Sciatic nerve (tissue), 2 donors: ENCODE results near the gene AXDND1. TPM values are rescaled to one million over a fixed set of nuclear protein-coding genes. Genes with fewer than 3 reads are reported as not detected.

Experiments
- ATAC-seq: fragments of 200-7000 bp; cut with Tn5 transposase; one replicate; pipeline ENCODE4 v1.9.1; 2020; ENCODE audit warnings: mild to moderate bottlenecking, moderate library complexity
- DNase-seq: peaks from one replicate; pipeline ENCODE4 v3.0.0-alpha.2; 2020; ENCODE audit warnings: low spot score
- intact Hi-C: fragments of 100-400 bp; cut with DNase I; formaldehyde crosslinking; loops from one replicate; pipeline ENCODE4 v1.14.2; 2022
- total RNA-seq: library from RNA; stranded (reverse); fragmentation: NEBNext Ultra II Directional; extraction: Animal tissue kit (Norgen Biotek cat#: 25700); gene quantifications from one replicate; pipeline ENCODE4 v1.2.1, GENCODE V29; 2021
- donor health status: DM: no; HTN: no; CAD: no.
- donor health status: DM: no; HTN: no; CAD: no.

AXDND1 gene
- 0.98 TPM for total RNA-seq

DNA sequence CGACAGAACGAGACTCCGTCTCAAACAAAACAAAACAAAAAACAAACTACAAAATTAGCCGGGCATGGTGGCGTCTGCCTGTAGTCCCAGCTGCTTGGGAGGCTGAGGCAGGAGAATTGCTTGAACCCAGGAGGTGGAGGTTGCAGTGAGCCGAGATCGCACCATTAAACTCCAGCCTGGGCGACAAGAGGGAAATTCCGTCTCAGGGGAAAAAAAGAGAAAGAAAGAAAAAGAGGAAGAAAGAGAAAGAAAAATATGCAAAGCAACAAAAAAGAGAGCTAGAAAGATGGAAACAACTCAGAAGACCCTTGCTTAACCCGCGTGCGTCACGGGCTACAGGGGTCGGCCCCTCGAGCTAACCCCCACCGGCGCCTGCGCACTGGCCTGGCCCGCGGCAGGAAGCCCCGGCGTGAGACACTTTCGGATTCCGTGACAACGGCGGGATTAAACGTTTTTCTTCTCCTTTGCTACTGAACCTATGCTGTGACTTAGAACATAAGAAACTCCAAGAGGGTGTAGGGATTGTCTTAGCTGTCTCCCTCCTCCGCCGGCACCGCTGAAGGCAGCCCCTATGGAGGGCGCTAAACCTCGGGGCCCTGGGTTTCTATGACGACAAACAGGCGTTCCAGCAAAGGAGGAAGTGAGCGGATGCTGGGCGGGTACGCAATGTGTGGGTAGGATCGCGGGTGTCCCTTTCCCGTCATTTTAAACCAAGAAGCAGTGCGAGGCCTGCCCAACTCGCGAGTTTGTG is at the start of gene AXDND1:
Gene AXDND1 (plus strand): TSS at position 630 of the 751 bp plus-strand sequence. CDS start 539 bp downstream, outside the sequence.
- DNase-seq (peak; percentile 91), ATAC-seq (peak; percentile 97)
- intact Hi-C loops, result no loop called here

DNA sequence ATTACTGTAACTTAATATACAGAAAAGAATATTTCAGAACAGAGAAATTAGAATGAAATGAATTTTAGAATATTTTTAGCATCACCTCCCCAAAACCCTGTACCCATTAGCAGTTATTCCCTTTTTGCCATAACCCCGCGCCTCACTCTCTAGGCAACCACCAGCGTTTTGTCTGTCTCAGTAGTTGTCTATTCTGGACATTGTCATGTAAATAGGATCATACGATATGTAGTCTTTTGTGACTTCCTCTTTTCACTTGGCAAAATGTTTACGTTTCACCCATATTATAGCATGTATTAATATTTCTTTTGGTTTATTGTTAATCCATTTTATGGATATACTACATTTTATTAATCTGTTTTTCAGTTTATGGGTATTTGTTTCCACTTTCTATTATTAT is 47.3 kb upstream of the AXDND1 start:
- ATAC-seq, result no peak
- intact Hi-C loops, result no loop called here
- no peak for DNase-seq

DNA sequence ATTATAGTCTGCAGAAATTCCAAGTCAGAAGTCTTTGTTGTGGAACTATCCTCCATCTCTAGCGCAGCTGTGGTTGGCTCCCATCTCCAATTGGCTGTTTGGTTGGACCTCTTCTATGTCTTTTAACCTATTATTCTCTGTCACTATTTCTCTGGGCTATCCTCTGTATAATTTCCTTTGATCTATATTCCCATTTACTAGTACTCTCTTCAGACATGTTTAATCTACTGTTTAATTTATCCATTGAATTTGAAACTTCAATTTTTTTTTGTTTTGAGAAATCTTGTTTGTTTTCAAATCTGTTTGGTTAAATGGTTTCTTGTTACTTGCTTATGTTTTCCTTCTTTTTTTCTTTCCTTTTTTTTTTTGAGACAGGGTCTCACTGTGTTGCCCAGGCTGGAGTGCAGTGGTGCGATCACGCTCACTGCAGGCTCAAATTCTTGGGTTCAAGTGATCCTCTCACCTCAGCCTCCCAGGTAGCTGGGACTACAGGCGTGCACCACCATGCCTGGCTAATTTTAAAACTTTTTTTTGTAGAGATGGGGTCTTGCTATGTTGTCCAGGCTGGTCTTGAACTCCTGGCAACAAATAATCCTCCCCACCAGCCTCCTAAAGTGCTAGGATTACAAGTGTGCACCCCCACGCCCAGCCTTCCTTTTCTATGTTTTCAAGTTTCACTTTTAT is 44.1 kb upstream of the AXDND1 start:
- intact Hi-C loops, result no loop called here
- DNase-seq (no peak), ATAC-seq (no peak)

DNA sequence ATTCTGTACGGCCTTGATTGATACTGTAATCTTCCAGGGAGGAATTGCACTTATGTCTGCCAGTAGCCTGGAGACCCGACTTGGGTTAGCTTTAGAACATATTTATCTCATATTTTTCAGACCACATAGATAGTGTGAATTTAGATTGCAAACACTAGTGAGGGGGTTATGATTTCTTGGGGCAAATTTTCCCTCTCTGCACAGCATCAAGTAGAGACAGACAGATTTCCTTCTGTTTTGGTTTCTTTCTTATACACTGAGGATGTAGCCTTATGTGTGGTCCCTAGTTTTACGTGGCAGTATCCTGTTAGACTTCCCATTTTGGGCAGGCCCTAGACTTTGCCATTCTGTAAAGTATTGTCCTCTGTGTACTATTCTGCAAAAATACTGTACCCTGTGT is 43.2 kb upstream of the AXDND1 start:
- intact Hi-C loops, result no loop called here
- ATAC-seq (no peak), DNase-seq (no peak)

GRCh38 chr1:179323436-179323835 is 42.3 kb upstream of the AXDND1 start:
- intact Hi-C loops, result no loop called here
- ATAC-seq (no peak), DNase-seq (no peak)

DNA sequence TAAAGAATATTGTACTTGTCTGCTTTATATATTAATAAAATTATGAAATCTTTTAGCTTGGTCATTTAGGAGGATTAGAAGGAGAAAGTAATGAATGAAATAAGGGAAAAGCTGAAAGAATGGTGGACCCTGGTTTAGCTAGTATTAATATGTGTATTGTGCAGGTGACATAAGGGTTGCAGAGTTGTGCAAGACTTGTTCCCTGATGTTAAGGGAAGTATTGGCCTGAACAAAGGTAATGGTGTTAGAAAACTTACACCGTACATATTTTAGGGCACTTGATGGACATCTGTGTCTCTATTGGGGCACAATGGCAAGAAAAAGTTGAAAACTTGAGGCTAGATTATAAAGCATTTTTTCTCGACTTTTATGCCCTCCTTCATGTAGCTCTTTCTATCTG is 39.9 kb upstream of the AXDND1 start:
- no peak for ATAC-seq
- no peak for DNase-seq
- intact Hi-C loops, result no loop called here

DNA sequence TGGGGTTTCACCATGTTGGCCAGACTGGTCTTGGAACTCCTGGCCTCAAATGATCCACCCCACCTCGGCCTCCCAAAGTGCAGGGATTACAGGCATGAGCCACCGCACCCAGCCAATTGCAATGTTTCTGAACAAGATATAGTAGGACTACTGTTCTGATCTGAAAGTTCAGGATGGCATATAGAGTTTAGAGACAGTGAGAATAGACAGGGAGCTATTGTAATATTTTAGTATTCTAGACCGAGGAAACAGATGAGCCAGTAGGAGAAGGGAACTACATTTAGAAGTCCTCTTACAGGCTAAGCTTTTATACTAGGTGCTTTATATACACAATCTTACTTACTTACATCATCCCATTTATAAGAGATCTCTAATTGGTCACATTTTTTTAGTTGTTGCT is 39.0 kb upstream of the AXDND1 start:
- DNase-seq (no peak), ATAC-seq (no peak)

DNA sequence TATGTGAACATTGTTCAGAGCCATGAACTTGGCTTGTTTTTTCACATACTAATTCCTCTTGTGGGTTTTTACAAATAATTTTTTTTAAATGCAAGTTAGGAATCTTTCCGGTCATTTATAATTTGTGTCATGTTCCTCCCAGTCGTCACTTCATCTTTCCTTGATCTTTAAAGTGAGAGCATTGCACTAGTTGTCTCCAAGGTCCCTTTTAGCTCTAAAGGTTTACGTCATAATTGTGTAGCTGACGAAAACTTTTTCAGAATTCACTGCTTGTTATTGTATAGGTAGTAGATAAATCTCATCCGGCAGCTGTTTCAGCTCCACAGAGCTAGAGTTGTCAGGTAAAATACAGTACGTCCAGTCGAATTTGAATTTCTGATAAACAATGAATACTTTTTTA is 38.6 kb upstream of the AXDND1 start:
- intact Hi-C loops, result no loop called here
- no peak for DNase-seq
- no peak for ATAC-seq

More for the DNA sequence above, 39.0 kb upstream of the AXDND1 start:
- intact Hi-C loops, result no loop called here

DNA sequence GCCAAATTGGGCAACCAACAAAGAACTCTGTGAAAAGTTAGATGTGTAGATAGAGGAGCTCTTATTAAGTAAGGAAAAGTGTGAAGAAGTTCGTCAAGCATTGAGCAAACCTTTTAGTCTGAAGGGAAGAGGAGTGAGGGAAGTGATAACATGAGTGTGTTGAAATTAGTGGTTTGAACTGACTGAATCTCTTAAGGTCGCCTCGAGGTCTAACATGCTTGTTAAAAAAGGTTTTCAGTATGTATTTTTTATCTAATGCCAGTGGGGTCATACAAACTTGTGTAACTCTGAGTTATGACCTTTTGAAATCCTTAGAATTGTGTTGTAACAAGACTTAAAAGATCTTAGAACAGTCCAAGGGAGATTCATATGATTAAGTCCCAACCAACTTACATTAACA is 38.1 kb upstream of the AXDND1 start:
- DNase-seq (no peak), ATAC-seq (no peak)
- intact Hi-C loops, result no loop called here

- intact Hi-C loops, result no loop called here
- no peak for DNase-seq
- ATAC-seq, result no peak
These were observed 35.9 kb upstream of the AXDND1 start for GRCh38 chr1:179329862-179330261.

DNA sequence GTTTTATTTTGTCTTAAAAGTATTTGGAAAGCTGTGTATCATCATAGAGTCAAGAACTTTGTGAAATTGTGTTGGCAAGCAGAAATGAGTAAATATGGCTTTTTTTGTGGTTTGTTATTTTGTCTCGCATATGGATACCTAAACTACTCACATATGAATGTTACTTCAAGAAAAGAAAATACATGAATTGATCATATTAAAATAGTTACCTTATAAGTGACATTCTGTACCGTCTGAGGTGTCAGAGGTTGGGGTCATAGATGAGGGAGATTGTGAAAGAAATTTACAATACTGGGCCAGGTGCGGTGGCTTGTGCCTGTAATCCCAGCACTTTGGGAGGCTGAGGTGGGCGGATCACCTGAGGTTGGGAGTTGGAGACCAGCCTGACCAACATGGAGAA is 31.3 kb upstream of the AXDND1 start:
- DNase-seq, result no peak

DNA sequence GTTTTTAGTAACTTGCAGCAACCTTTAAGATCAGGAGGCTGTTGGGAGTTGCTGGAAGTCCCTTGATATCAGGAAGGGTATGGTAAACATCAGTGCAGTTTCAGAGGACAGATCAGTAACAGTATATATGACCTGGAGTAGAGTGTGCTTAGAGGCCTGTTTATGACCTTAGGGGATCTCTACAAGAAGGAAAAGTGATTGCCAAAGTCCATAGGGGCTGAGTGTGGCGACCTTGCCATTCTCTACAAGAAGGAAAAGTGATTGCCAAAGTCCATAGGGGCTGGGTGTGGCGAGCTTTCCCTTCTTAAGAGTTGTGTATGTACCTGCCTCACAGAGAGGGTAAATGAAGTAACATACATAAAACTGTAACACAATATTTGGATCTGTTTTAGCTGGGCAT is 28.5 kb upstream of the AXDND1 start:
- DNase-seq, result no peak
- intact Hi-C loops, result no loop called here
- no peak for ATAC-seq

More for the DNA sequence above, 31.3 kb upstream of the AXDND1 start:
- no peak for ATAC-seq
- intact Hi-C loops, result no loop called here

GRCh38 chr1:179337942-179338560 is 27.7 kb upstream of the AXDND1 start:
- ATAC-seq (no peak), DNase-seq (no peak)
- intact Hi-C loops, result no loop called here

DNA sequence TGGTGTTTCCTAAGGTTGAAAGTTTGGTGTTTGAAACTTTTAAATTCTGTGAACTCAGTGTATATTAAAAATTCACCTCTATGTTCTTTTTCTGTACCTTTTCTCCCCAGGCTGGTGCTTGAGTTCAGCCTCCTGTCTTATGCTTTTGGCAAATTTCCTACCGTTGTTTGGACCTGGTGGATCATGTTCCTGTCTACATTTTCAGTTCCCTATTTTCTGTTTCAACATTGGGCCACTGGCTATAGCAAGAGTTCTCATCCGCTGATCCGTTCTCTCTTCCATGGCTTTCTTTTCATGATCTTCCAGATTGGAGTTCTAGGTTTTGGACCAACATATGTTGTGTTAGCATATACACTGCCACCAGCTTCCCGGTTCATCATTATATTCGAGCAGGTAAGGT is 24.9 kb upstream of the AXDND1 start:
- no peak for ATAC-seq
- no peak for DNase-seq
- intact Hi-C loops, result no loop called here

- ATAC-seq, result no peak
- intact Hi-C loops, result no loop called here
These were observed 23.7 kb upstream of the AXDND1 start for GRCh38 chr1:179341943-179342547.

DNA sequence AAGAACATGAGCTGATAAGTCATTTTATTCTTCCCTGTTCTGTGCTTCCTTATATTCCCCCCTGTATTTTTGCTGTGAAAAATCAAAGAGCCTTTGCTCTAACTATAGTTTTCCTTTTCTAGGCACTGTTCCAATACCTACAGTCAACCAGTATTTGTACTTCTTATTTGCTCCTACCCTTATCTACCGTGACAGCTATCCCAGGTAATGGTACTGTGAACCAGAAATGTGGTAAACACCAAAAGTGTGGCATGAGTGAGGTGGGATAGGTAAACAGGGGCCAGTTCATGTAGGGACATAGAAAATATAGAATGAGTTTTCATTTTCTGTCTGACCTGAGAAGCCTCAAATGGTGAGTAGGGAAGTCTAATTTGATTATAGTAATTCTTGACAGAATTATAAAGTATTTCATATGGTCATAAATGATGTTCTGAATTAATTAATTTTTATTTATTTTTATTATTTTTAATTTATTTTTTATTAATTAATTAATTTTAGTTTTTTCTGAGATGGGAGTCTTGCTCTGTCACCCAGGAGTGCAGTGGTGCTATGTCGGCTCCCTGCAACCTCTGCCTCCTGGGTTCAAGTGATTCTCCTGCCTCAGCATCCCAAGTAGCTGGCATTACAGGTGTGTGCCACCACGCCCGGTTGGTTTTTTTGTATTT is 22.9 kb upstream of the AXDND1 start:
- DNase-seq, result no peak
- ATAC-seq, result no peak

More at GRCh38 chr1:179341943-179342547, 23.7 kb upstream of the AXDND1 start:
- DNase-seq, result no peak

GRCh38 chr1:179351281-179351680 is 14.5 kb upstream of the AXDND1 start:
- intact Hi-C loops, result loop anchor here (10.0 kb wide), 1 partner anchor 56 kb away; the partner anchor contains the start of gene SOAT1
- DNase-seq, result no peak
- no peak for ATAC-seq

More for the DNA sequence above, 22.9 kb upstream of the AXDND1 start:
- intact Hi-C loops, result no loop called here

GRCh38 chr1:179352236-179352635 is 13.5 kb upstream of the AXDND1 start:
- intact Hi-C loops, result loop anchor here (10.0 kb wide), 1 partner anchor 57 kb away; the partner anchor contains the start of gene SOAT1
- ATAC-seq (no peak), DNase-seq (no peak)

GRCh38 chr1:179353546-179353945 is 12.2 kb upstream of the AXDND1 start:
- DNase-seq (no peak), ATAC-seq (peak; percentile 76)
- intact Hi-C loops, result loop anchor here (10.0 kb wide), 1 partner anchor 59 kb away; the partner anchor contains the start of gene SOAT1
